HL-60/S4 treated with phorbol 12-myristate 13-acetate at 8.2 ng/mL for 4 days and 3 days (cell line): ENCODE measurements around the gene TBXA2R.
"Not testable (repeated sequence)": the region's sequence is repeated elsewhere in the genome, so short reads cannot be mapped to it uniquely, and the experiment has no call there.

ENCODE experiments used
- in situ Hi-C: fragments of 300-500 bp; cut with MboI; formaldehyde crosslinking; loops from 2 replicates; pipeline ENCODE4 v1.15.0; 2022; ENCODE audit warnings: low sequenced_read_pairs

TBXA2R gene

GRCh38 chr19:3584036-3584802, 22.5 kb downstream of the TBXA2R start:
- in situ Hi-C loops, result not testable (repeated sequence)

- in situ Hi-C loops, result not testable (repeated sequence)
These were observed 24.9 kb downstream of the TBXA2R start for GRCh38 chr19:3581792-3582191.

- in situ Hi-C loops, result no loop called here
These were observed 26.3 kb downstream of the TBXA2R start for GRCh38 chr19:3580156-3580934.

GRCh38 chr19:3578390-3578789, 28.3 kb downstream of the TBXA2R start:
- in situ Hi-C loops, result no loop called here

GRCh38 chr19:3577723-3578344, 28.8 kb downstream of the TBXA2R start:
- in situ Hi-C loops, result no loop called here

- in situ Hi-C loops, result no loop called here
These were observed 29.8 kb downstream of the TBXA2R start for GRCh38 chr19:3576696-3577443.

GRCh38 chr19:3575949-3576673, 30.6 kb downstream of the TBXA2R start:
- in situ Hi-C loops, result no loop called here

- in situ Hi-C loops, result no loop called here
These were observed 31.4 kb downstream of the TBXA2R start for GRCh38 chr19:3575260-3575741.

GRCh38 chr19:3573858-3574637, 32.6 kb downstream of the TBXA2R start:
- in situ Hi-C loops, result no loop called here

GRCh38 chr19:3573162-3573857, 33.4 kb downstream of the TBXA2R start:
- in situ Hi-C loops, result no loop called here

GRCh38 chr19:3572855-3573161, 33.9 kb downstream of the TBXA2R start, which contains the start of gene HMG20B:
TSS of gene HMG20B (plus strand) at chr19:3572944. CDS start at chr19:3573310, 366 bp downstream.
- in situ Hi-C loops, result no loop called here

- in situ Hi-C loops, result no loop called here
These were observed 34.4 kb downstream of the TBXA2R start for GRCh38 chr19:3572132-3572854.

- in situ Hi-C loops, result no loop called here
These were observed 36.1 kb downstream of the TBXA2R start for GRCh38 chr19:3570606-3571011.

GRCh38 chr19:3570042-3570441, 36.6 kb downstream of the TBXA2R start:
- in situ Hi-C loops, result not testable (repeated sequence)

- in situ Hi-C loops, result no loop called here
These were observed 41.5 kb downstream of the TBXA2R start for GRCh38 chr19:3565139-3565538.

GRCh38 chr19:3563709-3564524, 42.8 kb downstream of the TBXA2R start:
- in situ Hi-C loops, result no loop called here

- in situ Hi-C loops, result no loop called here
These were observed 49.0 kb downstream of the TBXA2R start, which contains the start of gene MFSD12 for GRCh38 chr19:3557461-3558248. TSS of gene MFSD12 (minus strand) at chr19:3557586. CDS start at chr19:3557403, 183 bp downstream.
